Right lobe of liver (tissue), 4 donors: ENCODE results near the gene PDZK1.

Experiments
- CTCF ChIP-seq, 4 donors: fragments of 200-600 bp in 3 of 4; fragments of 450-650 bp in 1 of 4; IDR thresholded peaks; one replicate each; pipeline versions ENCODE4 v1.5.1 to v1.8.0; 2016 to 2022; ENCODE audit warnings: antibody characterized with exemption in 4 of 4, mild to moderate bottlenecking in 2 of 4
- POLR2A ChIP-seq: fragments of 450-650 bp; IDR thresholded peaks from one replicate; pipeline ENCODE4 v1.6.1; 2017; ENCODE audit warnings: antibody characterized with exemption, mild to moderate bottlenecking
- donor health status: DM: no; HTN: no; CAD: no.
- donor health status: DM: no; HTN: no; CAD: no.
- donor health status: DM: no; HTN: yes; CAD: no.

- TF ChIP-seq POLR2A (no peak), CTCF (IDR thresholded peaks at IDR 0.05) (no peak)
Measured at GRCh38 chr1:145689922-145690321, 17.2 kb downstream of the PDZK1 start.
